Endothelial cell of umbilical vein (primary cell): ENCODE measurements around the gene DIPK1C.

Source experiments
- CTCF ChIP-seq, 2 donors: IDR thresholded peaks; 1 replicate in 1 of 2; 2 replicates in 1 of 2; pipeline ENCODE4 v1.5.1; 2011; ENCODE audit warnings: low read length in 2 of 2, mild to moderate bottlenecking in 2 of 2, moderate library complexity in 2 of 2, control low read depth in 1 of 2, inconsistent platforms in 1 of 2, low read depth in 1 of 2; ENCODE audit not compliant: insufficient read depth in 1 of 2; ENCODE audit errors: extremely low read depth in 1 of 2
- GATA2 ChIP-seq: IDR thresholded peaks from 2 replicates; pipeline ENCODE4 v1.7.0; 2011; ENCODE audit warnings: low read depth, mild to moderate bottlenecking, moderate library complexity, mixed read lengths, low read length; ENCODE audit not compliant: insufficient read length, insufficient read depth
- JUN ChIP-seq: IDR thresholded peaks from 2 replicates; pipeline ENCODE4 v1.6.1; 2011; ENCODE audit warnings: borderline replicate concordance, low read depth; ENCODE audit not compliant: insufficient read length, insufficient read depth
- POLR2A ChIP-seq: IDR thresholded peaks from 2 replicates; pipeline ENCODE4 v1.6.1; 2012; ENCODE audit warnings: low read depth, mild to moderate bottlenecking, control low read depth, low read length
- POLR2AphosphoS5 ChIP-seq: IDR thresholded peaks from 2 replicates; pipeline ENCODE4 v1.6.1; 2012; ENCODE audit warnings: low read depth, mild to moderate bottlenecking, control low read depth, low read length, moderate library complexity; ENCODE audit not compliant: insufficient read depth

DNA sequence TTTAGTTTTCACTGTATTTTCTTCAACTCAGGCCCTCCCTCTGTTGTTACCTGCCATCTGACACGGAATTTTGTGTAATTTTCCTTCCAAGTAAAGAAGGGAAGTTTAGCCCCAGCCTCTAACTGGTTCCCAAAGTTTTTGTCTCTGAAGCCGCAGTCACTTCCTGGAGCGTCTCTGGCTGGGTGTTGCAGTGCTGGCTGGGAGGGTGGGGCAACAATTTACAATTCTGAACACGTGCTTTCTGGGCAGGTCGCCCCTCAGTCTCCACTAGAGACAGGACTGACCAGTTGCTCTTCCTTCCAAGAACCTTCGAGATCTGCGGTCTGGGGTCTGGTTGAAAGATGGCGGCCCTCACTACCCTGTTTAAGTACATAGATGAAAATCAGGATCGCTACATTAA is 42.5 kb upstream of the DIPK1C start:
- no peak for TF ChIP-seq CTCF (IDR thresholded peaks at IDR 0.05; ENCODE audit: extremely low read depth in 1 of 2, insufficient read depth in 1 of 2, low read depth in 1 of 2, low read length in 2 of 2)
- TF ChIP-seq POLR2A: no peak
- no peak for TF ChIP-seq GATA2
- no peak for TF ChIP-seq POLR2AphosphoS5
- TF ChIP-seq JUN: no peak
